ENCODE data around the gene STARD10. TPM values are rescaled to one million over a fixed set of nuclear protein-coding genes. Genes with fewer than 3 reads are reported as not detected.

STARD10 gene
- total RNA-seq, 2 experiments from 2014 or later: 8.1 to 8.6 TPM

GRCh38 chr11:72826942-72827480 is 33.2 kb upstream of the STARD10 start:
- POLR2A ChIA-PET: interaction anchor here (0.6 to 7.3 kb wide), 3 partner anchors 9 to 304 kb away, joined by 3 to 37 read pairs (median 6); partner anchors contain the start of gene ATG16L2

GRCh38 chr11:72826191-72826941 is 32.5 kb upstream of the STARD10 start:
- ATAC-seq (no peak), DNase-seq (no peak)
- Mint-ChIP-seq H3K4me3 (no peak overlapping the region), H3K27me3 (no peaks in the 10 kb centered on the region), H3K4me1 (ENCODE audit: low read depth) (peaks cover 8% of the 10 kb centered on the region), H3K36me3 (ENCODE audit: low read depth) (peaks cover 14% of the 10 kb centered on the region), H3K27ac (no peak overlapping the region), H3K9me3 (no peaks in the 10 kb centered on the region)
- intact Hi-C loops (cut with micrococcal nuclease): no loop called here
- TF ChIP-seq CTCF (IDR thresholded peaks at IDR 0.05): no peak
- ChIA-PET CTCF (interaction anchor here (2.3 kb wide), 1 partner anchor 101 kb away, joined by 11 read pairs; no protein-coding TSS in a partner anchor), POLR2A (interaction anchor here (0.6 to 7.3 kb wide), 4 partner anchors 12 to 820 kb away, joined by 3 to 37 read pairs (median 3); partner anchors contain the start of gene ATG16L2)

More at GRCh38 chr11:72826942-72827480, 33.2 kb upstream of the STARD10 start:
- no peak for ATAC-seq
- Mint-ChIP-seq H3K27ac (peak overlapping the region; percentile 69), H3K36me3 (ENCODE audit: low read depth) (peaks cover 16% of the 10 kb centered on the region), H3K4me3 (no peak overlapping the region), H3K27me3 (no peaks in the 10 kb centered on the region), H3K9me3 (no peaks in the 10 kb centered on the region), H3K4me1 (ENCODE audit: low read depth) (peaks cover 8% of the 10 kb centered on the region)
- intact Hi-C loops (cut with micrococcal nuclease): no loop called here
- CTCF ChIA-PET: interaction anchor here (2.3 kb wide), 1 partner anchor 102 kb away, joined by 11 read pairs; no protein-coding TSS in a partner anchor
- DNase-seq: no peak
- TF ChIP-seq CTCF (IDR thresholded peaks at IDR 0.05): no peak

- no peak for TF ChIP-seq CTCF (IDR thresholded peaks at IDR 0.05)
- DNase-seq (no peak), ATAC-seq (no peak)
- ChIA-PET CTCF (no interaction called here), POLR2A (interaction anchor here (0.6 to 7.3 kb wide), 2 partner anchors 11 to 411 kb away, joined by 3 to 37 read pairs; partner anchors contain the start of gene ATG16L2)
- Mint-ChIP-seq H3K36me3 (ENCODE audit: low read depth) (peaks cover 19% of the 10 kb centered on the region), H3K27me3 (no peaks in the 10 kb centered on the region), H3K9me3 (no peaks in the 10 kb centered on the region), H3K4me1 (ENCODE audit: low read depth) (peaks cover 13% of the 10 kb centered on the region), H3K27ac (peak overlapping the region; percentile 13), H3K4me3 (no peak overlapping the region)
- intact Hi-C loops (cut with micrococcal nuclease): no loop called here
Observed at GRCh38 chr11:72825661-72826060, 31.8 kb upstream of the STARD10 start.

- CTCF ChIA-PET: interaction anchor here (2.3 kb wide), 1 partner anchor 100 kb away, joined by 9 read pairs; no protein-coding TSS in a partner anchor
- no peak for ATAC-seq
- no peak for DNase-seq
- H3K9me3 Mint-ChIP-seq: no peaks in the 10 kb centered on the region
- POLR2A ChIA-PET: interaction anchor here (0.8 to 7.3 kb wide), 2 partner anchors 10 to 317 kb away, joined by 4 to 37 read pairs; partner anchors contain the start of genes ATG16L2 and FCHSD2
- no peak overlapping the region for H3K4me3 Mint-ChIP-seq
- no peak for TF ChIP-seq CTCF (IDR thresholded peaks at IDR 0.05)
- H3K27ac Mint-ChIP-seq: peak overlapping the region; percentile 25
- peaks cover 19% of the 10 kb centered on the region for H3K4me1 Mint-ChIP-seq (ENCODE audit: low read depth)
- peaks cover 25% of the 10 kb centered on the region for H3K36me3 Mint-ChIP-seq (ENCODE audit: low read depth)
- intact Hi-C loops (cut with micrococcal nuclease): no loop called here
- H3K27me3 Mint-ChIP-seq: no peaks in the 10 kb centered on the region
Observed at GRCh38 chr11:72824811-72825505, 31.1 kb upstream of the STARD10 start.
